WTC11 (cell line): Measurements from ENCODE around the gene IP6K3.

Source experiments
- ATF6 ChIP-seq: sonication (generic); formaldehyde crosslinking; IDR thresholded peaks from 2 replicates; pipeline ENCODE4 v1.8.1; 2023; ENCODE audit warnings: mild to moderate bottlenecking, missing genetic modification reagents
- CREM ChIP-seq: sonication (generic); formaldehyde crosslinking; IDR thresholded peaks from 2 replicates; pipeline ENCODE4 v1.8.1; 2022; ENCODE audit warnings: mild to moderate bottlenecking, missing genetic modification reagents, moderate library complexity
- CTCF ChIP-seq: fragments of 200-600 bp; IDR thresholded peaks from 2 replicates; pipeline ENCODE4 v1.8.0; 2022; ENCODE audit warnings: antibody characterized with exemption
- NFYB ChIP-seq: sonication (generic); formaldehyde crosslinking; conservative IDR thresholded peaks from 2 replicates; pipeline ENCODE4 v1.8.0; 2022; ENCODE audit warnings: low read depth, missing genetic modification reagents
- PREB ChIP-seq: sonication (generic); formaldehyde crosslinking; IDR thresholded peaks from 2 replicates; pipeline ENCODE4 v1.8.1; 2022; ENCODE audit warnings: mild to moderate bottlenecking, missing genetic modification reagents, moderate library complexity, borderline replicate concordance
- TEAD1 ChIP-seq: sonication (generic); formaldehyde crosslinking; IDR thresholded peaks from 2 replicates; pipeline ENCODE4 v1.8.0; 2022; ENCODE audit warnings: mild to moderate bottlenecking, missing genetic modification reagents

- TF ChIP-seq CTCF, result peak; percentile 35; the same call in 1 of the 2 replicates
- no peak for TF ChIP-seq CREM
- no peak for TF ChIP-seq NFYB (CRISPR knock-in tag)
- no peak for TF ChIP-seq PREB (CRISPR knock-in tag)
- no peak for TF ChIP-seq ATF6 (CRISPR knock-in tag)
- TF ChIP-seq TEAD1 (CRISPR knock-in tag), result no peak
These were observed 44.2 kb downstream of the IP6K3 start for GRCh38 chr6:33702345-33702977.
